SK-N-SH treated with all-trans-retinoic acid at 6 μM for 48 hours (cell line): ENCODE results near the gene CAMK2A.

Experiments used
- ATAC-seq: fragments of 200-7000 bp; cut with Tn5 transposase; 3 replicates; pipeline ENCODE4 v1.9.1; 2020; ENCODE audit warnings: mild to moderate bottlenecking, moderate library complexity
- ARNTL ChIP-seq: fragments of 450-650 bp; formaldehyde crosslinking; IDR thresholded peaks from 2 replicates; pipeline ENCODE4 v1.5.0; 2020; ENCODE audit warnings: low read depth, mild to moderate bottlenecking, moderate library complexity, borderline replicate concordance
- BACH2 ChIP-seq: fragments of 250-450 bp; sonication (Bioruptor Pico); IDR thresholded peaks from 2 replicates; pipeline ENCODE4 v1.9.0; 2021; ENCODE audit warnings: mild to moderate bottlenecking, borderline replicate concordance
- ESRRG ChIP-seq: fragments of 250-450 bp; sonication (Bioruptor Pico); IDR thresholded peaks from 2 replicates; pipeline ENCODE4 v1.6.1; 2021; ENCODE audit warnings: mild to moderate bottlenecking
- GLIS3 ChIP-seq: fragments of 250-450 bp; sonication (Bioruptor Pico); IDR thresholded peaks from 2 replicates; pipeline ENCODE4 v1.5.0; 2020; ENCODE audit warnings: mild to moderate bottlenecking, moderate library complexity
- ISL1 ChIP-seq: fragments of 250-450 bp; sonication (Bioruptor Pico); IDR thresholded peaks from 2 replicates; pipeline ENCODE4 v2.1.2; 2022; ENCODE audit warnings: mild to moderate bottlenecking, moderate library complexity
- OSR1 ChIP-seq: fragments of 250-450 bp; sonication (Bioruptor Pico); IDR thresholded peaks from 2 replicates; pipeline ENCODE4 v1.8.0; 2022; ENCODE audit warnings: moderate library complexity, mild to moderate bottlenecking, inconsistent platforms
- PPARA ChIP-seq: fragments of 250-450 bp; sonication (Bioruptor Pico); IDR thresholded peaks from 2 replicates; pipeline ENCODE4 v1.5.0; 2020; ENCODE audit warnings: mild to moderate bottlenecking, borderline replicate concordance
- RARB ChIP-seq: fragments of 250-450 bp; sonication (Bioruptor Pico); IDR thresholded peaks from 2 replicates; pipeline ENCODE4 v1.8.0; 2021; ENCODE audit warnings: mild to moderate bottlenecking, moderate library complexity
- SNAI2 ChIP-seq: fragments of 250-450 bp; sonication (Bioruptor Pico); IDR thresholded peaks from 2 replicates; pipeline ENCODE4 v1.5.0; 2020; ENCODE audit warnings: mild to moderate bottlenecking, moderate library complexity
- TCF4 ChIP-seq: fragments of 250-450 bp; sonication (Bioruptor Pico); IDR thresholded peaks from 2 replicates; pipeline ENCODE4 v1.8.0; 2021; ENCODE audit warnings: mild to moderate bottlenecking, moderate library complexity, borderline replicate concordance
- TOX ChIP-seq: fragments of 250-450 bp; sonication (Bioruptor Pico); IDR thresholded peaks from 2 replicates; pipeline ENCODE4 v1.8.0; 2021; ENCODE audit warnings: mild to moderate bottlenecking, moderate library complexity, borderline replicate concordance
- ZC3H10 ChIP-seq: fragments of 250-450 bp; sonication (Bioruptor Pico); IDR thresholded peaks from 2 replicates; pipeline ENCODE4 v1.5.1; 2021; ENCODE audit warnings: mild to moderate bottlenecking, moderate library complexity
- ZFP3 ChIP-seq: fragments of 250-450 bp; sonication (Bioruptor Pico); IDR thresholded peaks from 2 replicates; pipeline ENCODE4 v1.5.0; 2020; ENCODE audit warnings: mild to moderate bottlenecking, moderate library complexity
- ZNF565 ChIP-seq: fragments of 450-650 bp; formaldehyde crosslinking; conservative IDR thresholded peaks from 2 replicates; pipeline ENCODE4 v1.5.0; 2020; ENCODE audit warnings: low read depth, mild to moderate bottlenecking, moderate library complexity
- ZNF70 ChIP-seq: fragments of 450-650 bp; formaldehyde crosslinking; IDR thresholded peaks from 2 replicates; pipeline ENCODE4 v1.5.0; 2020; ENCODE audit warnings: mild to moderate bottlenecking, moderate library complexity
- ZNF8 ChIP-seq: fragments of 450-650 bp; formaldehyde crosslinking; IDR thresholded peaks from 2 replicates; pipeline ENCODE4 v1.5.0; 2020; ENCODE audit warnings: mild to moderate bottlenecking, moderate library complexity
- TF ChIP-seq, protein P1 (sequence below): fragments of 250-450 bp; sonication (Bioruptor Pico); IDR thresholded peaks from 2 replicates; pipeline ENCODE4 v1.8.0; 2020; ENCODE audit warnings: mild to moderate bottlenecking, moderate library complexity, borderline replicate concordance
- TF ChIP-seq, protein P2 (sequence below): fragments of 250-450 bp; sonication (Bioruptor Pico); IDR thresholded peaks from 2 replicates; pipeline ENCODE4 v1.5.1; 2021; ENCODE audit warnings: mild to moderate bottlenecking, moderate library complexity
- TF ChIP-seq, protein P3 (sequence below): fragments of 250-450 bp; sonication (Bioruptor Pico); IDR thresholded peaks from 2 replicates; pipeline ENCODE4 v1.8.0; 2021; ENCODE audit warnings: low read depth, mild to moderate bottlenecking, moderate library complexity, borderline replicate concordance
- TF ChIP-seq, protein P4 (sequence below): fragments of 250-450 bp; sonication (Bioruptor Pico); IDR thresholded peaks from 2 replicates; pipeline ENCODE4 v1.5.1; 2020; ENCODE audit warnings: low read depth, mild to moderate bottlenecking, moderate library complexity
- TF ChIP-seq, protein P5 (sequence below): fragments of 250-450 bp; sonication (Bioruptor Pico); IDR thresholded peaks from 2 replicates; pipeline ENCODE4 v1.5.0; 2020; ENCODE audit warnings: mild to moderate bottlenecking, moderate library complexity

Gene CAMK2A

DNA sequence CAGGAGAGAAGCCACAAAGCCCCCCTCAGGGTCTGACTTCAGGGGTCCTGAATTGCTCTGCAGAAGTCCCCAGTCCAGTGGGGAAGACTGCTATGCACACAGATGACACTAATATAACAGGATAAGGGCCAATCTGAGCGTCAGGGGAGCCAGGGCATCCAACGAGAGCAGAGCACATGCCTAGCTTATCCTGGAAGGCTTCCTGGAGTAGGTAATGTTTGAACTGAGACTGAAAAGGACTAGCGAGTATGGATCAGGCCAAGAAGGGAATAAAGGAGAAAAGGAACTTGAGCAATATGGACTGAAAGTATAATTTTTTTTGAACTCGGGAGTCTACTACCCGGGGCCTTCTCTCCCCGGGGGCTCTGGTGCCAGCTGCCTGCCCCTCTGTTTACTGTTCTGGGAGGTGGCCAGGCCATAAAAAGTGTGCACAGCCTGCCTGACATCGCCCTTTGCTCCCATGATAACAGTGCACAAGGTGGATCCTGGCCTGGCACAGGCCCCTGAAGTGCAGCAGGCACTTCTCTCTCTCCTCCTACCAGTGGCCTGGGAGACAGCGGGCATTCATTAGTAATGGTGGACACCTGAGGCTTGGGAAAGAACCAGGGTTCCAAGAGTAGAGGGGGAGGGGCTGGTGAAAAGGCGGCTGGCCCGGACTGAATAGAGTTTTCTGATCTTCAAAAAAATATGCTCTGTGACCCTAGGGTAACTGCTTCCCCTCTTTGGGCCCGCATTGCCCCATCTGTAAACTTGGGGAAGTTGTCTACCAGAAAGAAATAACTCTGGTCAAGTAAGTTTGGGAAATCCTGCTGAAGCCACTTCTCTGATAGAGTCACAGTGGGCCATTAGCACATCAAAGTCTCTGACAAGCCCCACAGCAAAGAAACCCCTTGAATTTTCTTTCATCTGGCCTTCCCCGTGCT lies 104.3 kb downstream of the CAMK2A start:
- no peak for ATAC-seq
- TF ChIP-seq, protein P1, sequence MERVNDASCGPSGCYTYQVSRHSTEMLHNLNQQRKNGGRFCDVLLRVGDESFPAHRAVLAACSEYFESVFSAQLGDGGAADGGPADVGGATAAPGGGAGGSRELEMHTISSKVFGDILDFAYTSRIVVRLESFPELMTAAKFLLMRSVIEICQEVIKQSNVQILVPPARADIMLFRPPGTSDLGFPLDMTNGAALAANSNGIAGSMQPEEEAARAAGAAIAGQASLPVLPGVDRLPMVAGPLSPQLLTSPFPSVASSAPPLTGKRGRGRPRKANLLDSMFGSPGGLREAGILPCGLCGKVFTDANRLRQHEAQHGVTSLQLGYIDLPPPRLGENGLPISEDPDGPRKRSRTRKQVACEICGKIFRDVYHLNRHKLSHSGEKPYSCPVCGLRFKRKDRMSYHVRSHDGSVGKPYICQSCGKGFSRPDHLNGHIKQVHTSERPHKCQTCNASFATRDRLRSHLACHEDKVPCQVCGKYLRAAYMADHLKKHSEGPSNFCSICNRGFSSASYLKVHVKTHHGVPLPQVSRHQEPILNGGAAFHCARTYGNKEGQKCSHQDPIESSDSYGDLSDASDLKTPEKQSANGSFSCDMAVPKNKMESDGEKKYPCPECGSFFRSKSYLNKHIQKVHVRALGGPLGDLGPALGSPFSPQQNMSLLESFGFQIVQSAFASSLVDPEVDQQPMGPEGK (CRISPR knock-in tag): no peak
- TF ChIP-seq ARNTL (CRISPR knock-in tag) (no peak), ZFP3 (CRISPR knock-in tag) (no peak), ESRRG (CRISPR knock-in tag) (no peak)

DNA sequence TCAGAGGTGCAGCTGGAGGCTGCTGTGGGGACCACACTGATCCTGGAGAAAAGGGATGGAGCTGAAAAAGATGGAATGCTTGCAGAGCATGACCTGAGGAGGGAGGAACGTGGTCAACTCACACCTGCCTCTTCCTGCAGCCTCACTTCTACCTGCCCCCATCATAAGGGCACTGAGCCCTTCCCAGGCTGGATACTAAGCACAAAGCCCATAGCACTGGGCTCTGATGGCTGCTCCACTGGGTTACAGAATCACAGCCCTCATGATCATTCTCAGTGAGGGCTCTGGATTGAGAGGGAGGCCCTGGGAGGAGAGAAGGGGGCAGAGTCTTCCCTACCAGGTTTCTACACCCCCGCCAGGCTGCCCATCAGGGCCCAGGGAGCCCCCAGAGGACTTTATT lies 105.6 kb downstream of the CAMK2A start:
- ATAC-seq: no peak
- TF ChIP-seq TCF4 (CRISPR knock-in tag) (no peak), RARB (no peak), BACH2 (CRISPR knock-in tag) (no peak), PPARA (CRISPR knock-in tag) (no peak), ZC3H10 (CRISPR knock-in tag) (no peak), SNAI2 (CRISPR knock-in tag) (no peak), ISL1 (CRISPR knock-in tag) (no peak), ESRRG (CRISPR knock-in tag) (no peak), ZNF8 (CRISPR knock-in tag) (no peak), ZNF70 (CRISPR knock-in tag) (no peak), OSR1 (CRISPR knock-in tag) (no peak), ARNTL (CRISPR knock-in tag) (no peak), ZNF565 (CRISPR knock-in tag) (no peak), GLIS3 (CRISPR knock-in tag) (no peak), TOX (CRISPR knock-in tag) (no peak)
- TF ChIP-seq, protein P2, sequence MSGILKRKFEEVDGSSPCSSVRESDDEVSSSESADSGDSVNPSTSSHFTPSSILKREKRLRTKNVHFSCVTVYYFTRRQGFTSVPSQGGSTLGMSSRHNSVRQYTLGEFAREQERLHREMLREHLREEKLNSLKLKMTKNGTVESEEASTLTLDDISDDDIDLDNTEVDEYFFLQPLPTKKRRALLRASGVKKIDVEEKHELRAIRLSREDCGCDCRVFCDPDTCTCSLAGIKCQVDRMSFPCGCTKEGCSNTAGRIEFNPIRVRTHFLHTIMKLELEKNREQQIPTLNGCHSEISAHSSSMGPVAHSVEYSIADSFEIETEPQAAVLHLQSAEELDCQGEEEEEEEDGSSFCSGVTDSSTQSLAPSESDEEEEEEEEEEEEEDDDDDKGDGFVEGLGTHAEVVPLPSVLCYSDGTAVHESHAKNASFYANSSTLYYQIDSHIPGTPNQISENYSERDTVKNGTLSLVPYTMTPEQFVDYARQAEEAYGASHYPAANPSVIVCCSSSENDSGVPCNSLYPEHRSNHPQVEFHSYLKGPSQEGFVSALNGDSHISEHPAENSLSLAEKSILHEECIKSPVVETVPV (CRISPR knock-in tag): no peak
- TF ChIP-seq, protein P3, sequence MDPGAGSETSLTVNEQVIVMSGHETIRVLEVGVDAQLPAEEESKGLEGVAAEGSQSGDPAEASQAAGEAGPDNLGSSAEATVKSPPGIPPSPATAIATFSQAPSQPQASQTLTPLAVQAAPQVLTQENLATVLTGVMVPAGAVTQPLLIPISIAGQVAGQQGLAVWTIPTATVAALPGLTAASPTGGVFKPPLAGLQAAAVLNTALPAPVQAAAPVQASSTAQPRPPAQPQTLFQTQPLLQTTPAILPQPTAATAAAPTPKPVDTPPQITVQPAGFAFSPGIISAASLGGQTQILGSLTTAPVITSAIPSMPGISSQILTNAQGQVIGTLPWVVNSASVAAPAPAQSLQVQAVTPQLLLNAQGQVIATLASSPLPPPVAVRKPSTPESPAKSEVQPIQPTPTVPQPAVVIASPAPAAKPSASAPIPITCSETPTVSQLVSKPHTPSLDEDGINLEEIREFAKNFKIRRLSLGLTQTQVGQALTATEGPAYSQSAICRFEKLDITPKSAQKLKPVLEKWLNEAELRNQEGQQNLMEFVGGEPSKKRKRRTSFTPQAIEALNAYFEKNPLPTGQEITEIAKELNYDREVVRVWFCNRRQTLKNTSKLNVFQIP (CRISPR knock-in tag): no peak
- TF ChIP-seq, protein P1 (CRISPR knock-in tag): no peak
- TF ChIP-seq, protein P4, sequence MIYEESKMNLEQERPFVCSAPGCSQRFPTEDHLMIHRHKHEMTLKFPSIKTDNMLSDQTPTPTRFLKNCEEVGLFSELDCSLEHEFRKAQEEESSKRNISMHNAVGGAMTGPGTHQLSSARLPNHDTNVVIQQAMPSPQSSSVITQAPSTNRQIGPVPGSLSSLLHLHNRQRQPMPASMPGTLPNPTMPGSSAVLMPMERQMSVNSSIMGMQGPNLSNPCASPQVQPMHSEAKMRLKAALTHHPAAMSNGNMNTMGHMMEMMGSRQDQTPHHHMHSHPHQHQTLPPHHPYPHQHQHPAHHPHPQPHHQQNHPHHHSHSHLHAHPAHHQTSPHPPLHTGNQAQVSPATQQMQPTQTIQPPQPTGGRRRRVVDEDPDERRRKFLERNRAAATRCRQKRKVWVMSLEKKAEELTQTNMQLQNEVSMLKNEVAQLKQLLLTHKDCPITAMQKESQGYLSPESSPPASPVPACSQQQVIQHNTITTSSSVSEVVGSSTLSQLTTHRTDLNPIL (CRISPR knock-in tag): no peak
- TF ChIP-seq, protein P5, sequence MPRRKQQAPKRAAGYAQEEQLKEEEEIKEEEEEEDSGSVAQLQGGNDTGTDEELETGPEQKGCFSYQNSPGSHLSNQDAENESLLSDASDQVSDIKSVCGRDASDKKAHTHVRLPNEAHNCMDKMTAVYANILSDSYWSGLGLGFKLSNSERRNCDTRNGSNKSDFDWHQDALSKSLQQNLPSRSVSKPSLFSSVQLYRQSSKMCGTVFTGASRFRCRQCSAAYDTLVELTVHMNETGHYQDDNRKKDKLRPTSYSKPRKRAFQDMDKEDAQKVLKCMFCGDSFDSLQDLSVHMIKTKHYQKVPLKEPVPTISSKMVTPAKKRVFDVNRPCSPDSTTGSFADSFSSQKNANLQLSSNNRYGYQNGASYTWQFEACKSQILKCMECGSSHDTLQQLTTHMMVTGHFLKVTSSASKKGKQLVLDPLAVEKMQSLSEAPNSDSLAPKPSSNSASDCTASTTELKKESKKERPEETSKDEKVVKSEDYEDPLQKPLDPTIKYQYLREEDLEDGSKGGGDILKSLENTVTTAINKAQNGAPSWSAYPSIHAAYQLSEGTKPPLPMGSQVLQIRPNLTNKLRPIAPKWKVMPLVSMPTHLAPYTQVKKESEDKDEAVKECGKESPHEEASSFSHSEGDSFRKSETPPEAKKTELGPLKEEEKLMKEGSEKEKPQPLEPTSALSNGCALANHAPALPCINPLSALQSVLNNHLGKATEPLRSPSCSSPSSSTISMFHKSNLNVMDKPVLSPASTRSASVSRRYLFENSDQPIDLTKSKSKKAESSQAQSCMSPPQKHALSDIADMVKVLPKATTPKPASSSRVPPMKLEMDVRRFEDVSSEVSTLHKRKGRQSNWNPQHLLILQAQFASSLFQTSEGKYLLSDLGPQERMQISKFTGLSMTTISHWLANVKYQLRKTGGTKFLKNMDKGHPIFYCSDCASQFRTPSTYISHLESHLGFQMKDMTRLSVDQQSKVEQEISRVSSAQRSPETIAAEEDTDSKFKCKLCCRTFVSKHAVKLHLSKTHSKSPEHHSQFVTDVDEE (CRISPR knock-in tag): no peak
